Gastroesophageal sphincter (tissue), 3 donors: ENCODE measurements around the gene SAP30L.

Source experiments
- POLR2A ChIP-seq, 2 donors: fragments of 450-650 bp; IDR thresholded peaks; one replicate each; pipeline ENCODE4 v1.6.1; 2017; ENCODE audit warnings: antibody characterized with exemption in 2 of 2, mild to moderate bottlenecking in 2 of 2, moderate library complexity in 1 of 2
- POLR2AphosphoS5 ChIP-seq: sonication (generic); formaldehyde crosslinking; IDR thresholded peaks from one replicate; pipeline ENCODE4 v1.6.1; 2017; ENCODE audit warnings: antibody characterized with exemption
- TF ChIP-seq, protein P1 (sequence below), 4 experiments: fragments of 200-600 bp in 2 of 4; fragments of 450-650 bp in 2 of 4; sonication (generic) in 1 of 4; IDR thresholded peaks; one replicate each; pipeline ENCODE4 v1.5.1; 2017 to 2019; ENCODE audit warnings: antibody characterized with exemption in 4 of 4, mild to moderate bottlenecking in 2 of 4, moderate library complexity in 2 of 4

DNA sequence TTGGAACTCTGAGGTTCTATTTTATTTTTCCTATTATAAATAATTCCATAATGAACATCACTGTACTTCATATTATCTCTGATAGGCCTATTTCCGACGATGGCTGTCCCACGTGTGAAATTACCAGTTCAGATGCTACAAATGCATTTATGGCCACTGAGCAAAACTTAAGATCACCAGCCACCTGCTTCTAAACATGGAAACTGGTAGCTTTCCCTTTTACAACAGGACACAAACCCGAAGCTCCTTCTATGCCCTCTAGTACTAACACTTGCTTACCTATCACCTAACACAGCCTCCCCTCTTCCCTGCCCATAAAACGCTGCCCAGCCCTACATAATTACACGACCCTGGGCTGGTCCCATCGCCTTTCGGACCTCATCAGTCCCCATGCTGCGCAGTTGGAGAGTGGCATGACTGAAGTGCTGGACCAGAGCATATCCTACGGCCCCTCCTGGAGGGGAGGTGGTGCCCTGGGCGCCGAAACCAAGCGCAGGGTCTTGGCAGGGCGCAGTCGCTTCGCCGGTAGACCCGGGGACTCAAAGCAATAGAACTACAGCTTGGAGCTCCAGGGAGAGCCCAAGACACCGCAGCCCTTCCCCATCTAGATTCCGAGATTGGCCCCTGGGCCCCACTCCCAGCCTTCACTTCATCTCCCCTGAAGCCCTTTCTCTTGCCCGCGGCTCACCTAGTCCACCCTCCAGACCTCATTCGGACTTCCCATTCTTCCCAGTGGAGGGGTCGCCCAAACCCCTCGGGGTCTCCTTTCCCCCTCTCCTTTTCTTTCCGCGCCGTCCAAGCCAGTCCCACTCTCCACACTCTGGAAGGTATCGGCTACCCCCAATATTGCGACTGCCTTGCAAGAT is 1.0 kb upstream of the SAP30L start:
- TF ChIP-seq, protein P1, sequence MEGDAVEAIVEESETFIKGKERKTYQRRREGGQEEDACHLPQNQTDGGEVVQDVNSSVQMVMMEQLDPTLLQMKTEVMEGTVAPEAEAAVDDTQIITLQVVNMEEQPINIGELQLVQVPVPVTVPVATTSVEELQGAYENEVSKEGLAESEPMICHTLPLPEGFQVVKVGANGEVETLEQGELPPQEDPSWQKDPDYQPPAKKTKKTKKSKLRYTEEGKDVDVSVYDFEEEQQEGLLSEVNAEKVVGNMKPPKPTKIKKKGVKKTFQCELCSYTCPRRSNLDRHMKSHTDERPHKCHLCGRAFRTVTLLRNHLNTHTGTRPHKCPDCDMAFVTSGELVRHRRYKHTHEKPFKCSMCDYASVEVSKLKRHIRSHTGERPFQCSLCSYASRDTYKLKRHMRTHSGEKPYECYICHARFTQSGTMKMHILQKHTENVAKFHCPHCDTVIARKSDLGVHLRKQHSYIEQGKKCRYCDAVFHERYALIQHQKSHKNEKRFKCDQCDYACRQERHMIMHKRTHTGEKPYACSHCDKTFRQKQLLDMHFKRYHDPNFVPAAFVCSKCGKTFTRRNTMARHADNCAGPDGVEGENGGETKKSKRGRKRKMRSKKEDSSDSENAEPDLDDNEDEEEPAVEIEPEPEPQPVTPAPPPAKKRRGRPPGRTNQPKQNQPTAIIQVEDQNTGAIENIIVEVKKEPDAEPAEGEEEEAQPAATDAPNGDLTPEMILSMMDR (IDR thresholded peaks at IDR 0.05): no peak
- TF ChIP-seq POLR2A (IDR thresholded peaks at IDR 0.05) (no peak), POLR2AphosphoS5 (no peak)
